GM21423 (cell line): Measurements from ENCODE around the gene EIF4E2.

Source experiments
- ATAC-seq: cut with Tn5 transposase; IDR thresholded peaks from one replicate; pipeline ENCODE4 v1.9.1; 2021; ENCODE audit warnings: mild to moderate bottlenecking, moderate library complexity; ENCODE audit not compliant: unreplicated experiment

Gene EIF4E2

DNA sequence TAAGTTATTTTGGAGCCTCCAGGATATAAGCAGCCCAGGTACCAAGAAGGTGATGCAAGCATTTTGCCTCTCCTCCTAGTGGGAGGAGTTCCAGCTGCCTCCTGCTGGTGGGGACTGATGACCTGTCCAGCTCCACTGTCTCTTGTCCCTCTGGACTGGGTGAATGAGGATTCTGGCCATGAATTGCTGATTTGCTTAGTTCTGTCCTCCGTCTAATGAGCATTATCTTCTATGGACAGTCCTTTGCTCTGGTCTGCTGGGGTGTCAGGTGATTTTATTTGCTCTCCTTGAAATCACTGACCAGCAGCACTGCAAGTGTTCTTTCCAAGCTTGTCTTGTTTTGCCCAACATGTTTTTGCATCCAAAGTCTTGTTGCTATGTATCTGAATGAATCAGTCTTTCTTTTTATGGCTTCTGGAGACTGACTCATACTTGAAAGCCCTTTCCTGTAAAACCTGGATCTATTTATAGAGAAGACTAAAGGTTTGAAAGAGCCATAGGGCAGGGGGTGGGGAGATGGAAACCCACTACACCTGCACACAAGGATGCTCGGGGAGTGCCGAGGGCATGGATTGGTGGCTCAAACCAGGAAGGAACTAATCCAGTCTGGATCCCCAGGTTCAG is 42.4 kb downstream of the EIF4E2 start:
- ATAC-seq = no peak

GRCh38 chr2:232593982-232594381 is 43.5 kb downstream of the EIF4E2 start:
- ATAC-seq = no peak

DNA sequence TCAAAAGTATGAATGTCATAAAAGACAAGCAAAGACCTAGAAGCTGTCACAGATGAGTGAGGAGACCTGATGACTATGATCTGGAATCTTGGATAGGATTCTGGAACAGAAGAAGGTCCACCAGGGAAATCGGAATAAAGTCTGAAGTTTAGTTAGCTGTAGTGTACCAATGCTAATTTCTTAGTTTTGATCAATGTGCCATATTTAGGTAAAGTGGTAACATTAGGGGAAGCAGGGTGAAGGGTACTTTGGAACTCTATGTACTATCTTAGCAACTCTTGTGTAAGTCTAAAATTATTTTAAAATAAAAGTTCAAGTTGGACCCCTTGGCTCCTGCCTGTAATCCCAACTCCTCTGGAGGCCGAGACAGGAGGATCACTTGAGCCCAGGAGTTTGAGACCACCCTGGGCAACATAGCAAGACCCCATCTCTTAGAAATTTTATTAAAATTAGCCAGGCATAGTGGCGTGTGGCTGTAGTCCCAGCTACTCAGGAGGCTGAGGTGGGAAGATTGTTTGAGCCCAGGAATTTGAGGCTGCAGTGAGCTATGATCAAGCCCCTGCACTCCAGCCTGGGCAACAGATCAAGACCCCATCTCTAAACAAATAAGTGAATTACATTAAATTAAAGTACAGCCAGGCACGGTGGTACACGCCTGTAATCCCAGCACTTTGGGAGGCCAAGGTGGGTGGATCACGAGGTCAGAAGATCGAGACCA is 47.0 kb downstream of the EIF4E2 start:
- no peak for ATAC-seq

DNA sequence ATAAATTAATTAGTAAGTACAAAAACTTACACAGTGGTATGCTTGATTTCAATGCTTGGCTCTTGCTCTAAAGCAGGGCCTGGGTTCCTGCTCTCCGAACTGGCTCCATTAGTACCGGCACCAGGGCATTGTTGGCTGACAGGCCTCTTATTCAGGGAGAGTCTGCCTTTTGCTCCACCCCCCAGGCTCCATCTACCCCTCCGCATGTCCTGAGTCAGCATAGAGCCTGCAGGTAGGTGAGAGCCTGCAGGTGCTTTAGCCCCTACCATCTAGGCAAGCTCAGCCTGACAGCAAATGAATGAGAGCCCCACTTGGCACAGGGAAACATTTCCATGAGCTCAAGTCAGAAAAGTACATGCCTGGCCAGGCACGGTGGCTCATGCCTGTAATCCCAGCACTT is 47.8 kb downstream of the EIF4E2 start:
- no peak for ATAC-seq

GRCh38 chr2:232600053-232600773 is 49.7 kb downstream of the EIF4E2 start:
- no peak for ATAC-seq

GRCh38 chr2:232603283-232603682 is 52.8 kb downstream of the EIF4E2 start:
- ATAC-seq = no peak

- ATAC-seq = no peak
Measured at GRCh38 chr2:232604535-232604934, 54.0 kb downstream of the EIF4E2 start.

- ATAC-seq = no peak
Measured at GRCh38 chr2:232607011-232607410, 56.5 kb downstream of the EIF4E2 start.

- ATAC-seq = no peak
Measured at GRCh38 chr2:232609607-232610006, 59.1 kb downstream of the EIF4E2 start.

GRCh38 chr2:232610081-232610480 is 59.6 kb downstream of the EIF4E2 start:
- ATAC-seq = no peak

GRCh38 chr2:232611061-232611460 is 60.6 kb downstream of the EIF4E2 start:
- no peak for ATAC-seq

- ATAC-seq = no peak
Measured at GRCh38 chr2:232611559-232612218, 61.2 kb downstream of the EIF4E2 start.

- no peak for ATAC-seq
Measured at GRCh38 chr2:232613538-232614134, 63.1 kb downstream of the EIF4E2 start.

GRCh38 chr2:232615339-232615738 is 64.8 kb downstream of the EIF4E2 start:
- no peak for ATAC-seq
